GM20431 (cell line): ENCODE results near the gene SNPH.
"Not testable (repeated sequence)": the region's sequence is repeated elsewhere in the genome, so short reads cannot be mapped to it uniquely, and the experiment has no call there.

Experiments
- in situ Hi-C: fragments of 300-500 bp; cut with MseI, MboI; formaldehyde crosslinking; loops from one replicate; pipeline ENCODE4 v1.15.0; 2020; ENCODE audit warnings: low sequenced_read_pairs; ENCODE audit not compliant: unreplicated experiment

SNPH gene

GRCh38 chr20:1333462-1334369 lies 67.6 kb downstream of the SNPH start:
- in situ Hi-C loops = no loop called here

- in situ Hi-C loops = no loop called here
These were observed 68.3 kb downstream of the SNPH start for GRCh38 chr20:1334370-1334731.

GRCh38 chr20:1334761-1335160 lies 68.7 kb downstream of the SNPH start:
- in situ Hi-C loops = no loop called here

GRCh38 chr20:1335961-1336698 lies 70.0 kb downstream of the SNPH start:
- in situ Hi-C loops = no loop called here

GRCh38 chr20:1336699-1337367 lies 70.7 kb downstream of the SNPH start:
- in situ Hi-C loops = no loop called here

GRCh38 chr20:1337441-1337840 lies 71.3 kb downstream of the SNPH start:
- in situ Hi-C loops = no loop called here

GRCh38 chr20:1338096-1338495 lies 72.0 kb downstream of the SNPH start:
- in situ Hi-C loops = no loop called here

- in situ Hi-C loops = no loop called here
These were observed 72.7 kb downstream of the SNPH start for GRCh38 chr20:1338801-1339200.

GRCh38 chr20:1341561-1342265 lies 75.6 kb downstream of the SNPH start:
- in situ Hi-C loops = no loop called here

- in situ Hi-C loops = not testable (repeated sequence)
These were observed 77.5 kb downstream of the SNPH start for GRCh38 chr20:1343446-1344124.

GRCh38 chr20:1345030-1345755 lies 79.1 kb downstream of the SNPH start:
- in situ Hi-C loops = no loop called here

GRCh38 chr20:1345756-1346093 lies 79.6 kb downstream of the SNPH start:
- in situ Hi-C loops = no loop called here

- in situ Hi-C loops = no loop called here
These were observed 80.3 kb downstream of the SNPH start for GRCh38 chr20:1346315-1346969.

GRCh38 chr20:1353956-1354355 lies 87.9 kb downstream of the SNPH start:
- in situ Hi-C loops = no loop called here

GRCh38 chr20:1357921-1358671 lies 92.0 kb downstream of the SNPH start:
- in situ Hi-C loops = no loop called here
